H9 (cell line): ENCODE results near the gene CPNE7. TPM values are rescaled to one million over a fixed set of nuclear protein-coding genes. Genes with fewer than 3 reads are reported as not detected.

ENCODE experiments used
- DNase-seq: peaks from one replicate; pipeline ENCODE4 v3.0.0-alpha.2; 2017
- H2AFZ ChIP-seq: one replicate; pipeline ENCODE4 v1.6.1; 2013; ENCODE audit warnings: mild to moderate bottlenecking, low read length, control low read depth, moderate library complexity
- H2AK5ac ChIP-seq: 2 replicates; pipeline ENCODE4 v1.6.1; 2013; ENCODE audit warnings: low read length, control low read depth, mixed read lengths; ENCODE audit not compliant: insufficient read length
- H2BK120ac ChIP-seq: one replicate; pipeline ENCODE4 v1.6.1; 2013; ENCODE audit warnings: low read depth, mild to moderate bottlenecking, low read length, control low read depth, inconsistent platforms; ENCODE audit not compliant: poor library complexity, severe bottlenecking
- H2BK12ac ChIP-seq: 2 replicates; pipeline ENCODE4 v1.6.1; 2013; ENCODE audit warnings: low read length, control low read depth, mixed read lengths, low read depth; ENCODE audit not compliant: insufficient read length
- H2BK15ac ChIP-seq: 2 replicates; pipeline ENCODE4 v1.6.1; 2013; ENCODE audit warnings: low read depth, low read length, control low read depth
- H2BK20ac ChIP-seq: one replicate; pipeline ENCODE4 v1.6.1; 2013; ENCODE audit warnings: low read depth, mild to moderate bottlenecking, low read length, control low read depth, inconsistent platforms; ENCODE audit not compliant: poor library complexity, severe bottlenecking
- H2BK5ac ChIP-seq: 2 replicates; pipeline ENCODE4 v1.6.1; 2013; ENCODE audit warnings: low read length, control low read depth, mixed read lengths; ENCODE audit not compliant: insufficient read length
- H3K14ac ChIP-seq: 2 replicates; pipeline ENCODE4 v1.6.1; 2013; ENCODE audit warnings: low read length, control low read depth; ENCODE audit not compliant: insufficient read depth
- H3K18ac ChIP-seq: 2 replicates; pipeline ENCODE4 v1.6.1; 2013; ENCODE audit warnings: low read depth, mild to moderate bottlenecking, mixed read lengths, low read length, control low read depth; ENCODE audit not compliant: insufficient read length
- H3K23ac ChIP-seq: 2 replicates; pipeline ENCODE4 v1.6.1; 2013; ENCODE audit warnings: low read length, control low read depth, mixed read lengths, low read depth; ENCODE audit not compliant: insufficient read length
- H3K23me2 ChIP-seq: 2 replicates; pipeline ENCODE4 v1.6.1; 2013; ENCODE audit warnings: low read depth, mild to moderate bottlenecking, mixed read lengths, low read length, control low read depth; ENCODE audit not compliant: insufficient read length, poor library complexity, severe bottlenecking
- H3K27ac ChIP-seq: 2 replicates; pipeline ENCODE4 v1.5.1; 2013; ENCODE audit warnings: low read length, control low read depth, mixed read lengths, low read depth; ENCODE audit not compliant: insufficient read length
- H3K27me3 ChIP-seq: 2 replicates; pipeline ENCODE4 v1.6.1; 2013; ENCODE audit warnings: low read length, control low read depth, inconsistent platforms; ENCODE audit not compliant: insufficient read depth
- H3K4ac ChIP-seq: 2 replicates; pipeline ENCODE4 v1.6.1; 2013; ENCODE audit warnings: low read depth, mild to moderate bottlenecking, control low read depth, inconsistent platforms, low read length, moderate library complexity
- H3K4me1 ChIP-seq: 2 replicates; pipeline ENCODE4 v1.6.1; 2013; ENCODE audit warnings: low read length, control low read depth, inconsistent platforms; ENCODE audit not compliant: insufficient read depth
- H3K4me2 ChIP-seq: 2 replicates; pipeline ENCODE4 v1.6.1; 2013; ENCODE audit warnings: low read length, control low read depth, mixed read lengths; ENCODE audit not compliant: insufficient read length, insufficient read depth
- H3K56ac ChIP-seq: 2 replicates; pipeline ENCODE4 v1.6.1; 2013; ENCODE audit warnings: low read depth, mild to moderate bottlenecking, mixed read lengths, low read length, control low read depth; ENCODE audit not compliant: insufficient read length
- H3K79me1 ChIP-seq: 2 replicates; pipeline ENCODE4 v1.6.1; 2013; ENCODE audit warnings: low read depth, mild to moderate bottlenecking, moderate library complexity, low read length, control low read depth, inconsistent platforms; ENCODE audit not compliant: insufficient read depth, poor library complexity, severe bottlenecking
- H3K79me2 ChIP-seq: 2 replicates; pipeline ENCODE4 v1.6.1; 2013; ENCODE audit warnings: low read length, control low read depth, inconsistent platforms; ENCODE audit not compliant: insufficient read depth
- H3K9ac ChIP-seq: 2 replicates; pipeline ENCODE4 v1.6.1; 2013; ENCODE audit warnings: low read length, control low read depth, mixed read lengths; ENCODE audit not compliant: insufficient read length; ENCODE audit errors: extremely low read depth
- H3K9me3 ChIP-seq: one replicate; pipeline ENCODE4 v1.6.1; 2013; ENCODE audit warnings: low read depth, low read length, inconsistent platforms; ENCODE audit not compliant: control insufficient read depth
- H3T11ph ChIP-seq: one replicate; pipeline ENCODE4 v1.6.1; 2013; ENCODE audit warnings: mild to moderate bottlenecking, low read length, control low read depth, inconsistent platforms
- H4K20me1 ChIP-seq: one replicate; pipeline ENCODE4 v1.6.1; 2013; ENCODE audit not compliant: control insufficient read depth, insufficient read length, insufficient read depth
- H4K5ac ChIP-seq: 2 replicates; pipeline ENCODE4 v1.6.1; 2013; ENCODE audit warnings: low read depth, mild to moderate bottlenecking, mixed read lengths, low read length, control low read depth; ENCODE audit not compliant: insufficient read length
- H4K8ac ChIP-seq: replicated peaks from 2 replicates; pipeline ENCODE4 v1.6.1; 2013; ENCODE audit warnings: low read length, control low read depth, mixed read lengths, low read depth; ENCODE audit not compliant: insufficient read length
- H4K91ac ChIP-seq: 2 replicates; pipeline ENCODE4 v1.6.1; 2013; ENCODE audit warnings: low read depth, mild to moderate bottlenecking, moderate library complexity, mixed read lengths, low read length, control low read depth; ENCODE audit not compliant: insufficient read length
- H3K27ac Mint-ChIP-seq, 3 experiments: 2 replicates in 2 of 3; 3 replicates in 1 of 3; pipeline ENCODE4 v1.8.0; 2020 to 2021; ENCODE audit warnings: mixed read lengths in 3 of 3, mild to moderate bottlenecking in 1 of 3, moderate library complexity in 1 of 3
- H3K27me3 Mint-ChIP-seq: 2 replicates; pipeline ENCODE4 v1.8.0; 2021; ENCODE audit warnings: low read depth, mild to moderate bottlenecking, moderate library complexity, mixed read lengths
- H3K36me3 Mint-ChIP-seq, 3 experiments: 2 replicates in 2 of 3; 3 replicates in 1 of 3; pipeline ENCODE4 v1.8.0; 2020 to 2021; ENCODE audit warnings: low read depth in 3 of 3, mixed read lengths in 3 of 3; ENCODE audit not compliant: insufficient read depth in 1 of 3
- H3K4me1 Mint-ChIP-seq, 2 experiments: 2 replicates each; pipeline ENCODE4 v1.8.0; 2020; ENCODE audit warnings: mixed read lengths in 2 of 2
- H3K4me3 Mint-ChIP-seq, 2 experiments: 2 replicates in 1 of 2; 3 replicates in 1 of 2; pipeline ENCODE4 v1.8.0; 2020 to 2021; ENCODE audit warnings: mild to moderate bottlenecking in 2 of 2, mixed read lengths in 2 of 2, moderate library complexity in 1 of 2
- H3K9me3 Mint-ChIP-seq, 2 experiments: 2 replicates in 1 of 2; 3 replicates in 1 of 2; pipeline ENCODE4 v1.8.0; 2020; ENCODE audit warnings: mild to moderate bottlenecking in 2 of 2, mixed read lengths in 2 of 2, moderate library complexity in 1 of 2
- CTCF ChIP-seq: fragments of 200-600 bp; sonication (generic); conservative IDR thresholded peaks from 3 replicates; pipeline ENCODE4 v1.8.0; 2021; ENCODE audit warnings: antibody characterized with exemption, mild to moderate bottlenecking
- WGBS: extraction: QIAGEN DNeasy Blood & Tissue Kit; methylation state at CpG from one replicate; pipeline ENCODE4 v1.1.7; 2013; ENCODE audit warnings: missing lambda C conversion rate, low lambda C conversion rate, mixed read lengths; ENCODE audit not compliant: insufficient read length; ENCODE audit errors: extremely low coverage; 5-methylcytosine and 5-hydroxymethylcytosine counted together
- total RNA-seq: library from RNA; stranded (reverse); gene quantifications from 2 replicates; pipeline ENCODE4 v1.2.1, GENCODE V29; 2021

The CPNE7 gene
- total RNA-seq, 1 experiment from 2014 or later, result 23.4 TPM

- H3K4ac ChIP-seq, result no peak overlapping the region
- WGBS, result no CpG with 5 or more reads among the region's 19 CpGs
- H4K8ac ChIP-seq, result no peak overlapping the region
- H4K5ac ChIP-seq, result no peak overlapping the region
- Mint-ChIP-seq H3K4me3 (no peak overlapping the region), H3K27me3 (no peaks in the 10 kb centered on the region), H3K9me3 (no peaks in the 10 kb centered on the region; a peak in 1 of 5 replicates), H3K27ac (no peak overlapping the region), H3K36me3 (peaks cover 19 to 77% (median 74%) of the 10 kb centered on the region in 3 experiments; a peak in 5 of 7 replicates), H3K4me1 (no peaks in the 10 kb centered on the region)
- H3K27me3 ChIP-seq, result no peaks in the 10 kb centered on the region
- H3K23ac ChIP-seq, result no peak overlapping the region
- no peak for TF ChIP-seq CTCF
- no peak overlapping the region for H2BK120ac ChIP-seq
- no peak overlapping the region for H2BK12ac ChIP-seq
- H3K79me1 ChIP-seq, result no peaks in the 10 kb centered on the region
- H3K4me1 ChIP-seq, result no peaks in the 10 kb centered on the region
- no peak overlapping the region for H2BK20ac ChIP-seq
- H3K18ac ChIP-seq, result no peak overlapping the region
- no peak overlapping the region for H3K4me2 ChIP-seq
- DNase-seq, result no peak
- H2AFZ ChIP-seq, result no peak overlapping the region
- H3K27ac ChIP-seq, result no peak overlapping the region
- no peak overlapping the region for H4K91ac ChIP-seq
- no peak overlapping the region for H3K9ac ChIP-seq
- no peak overlapping the region for H3K14ac ChIP-seq
- no peaks in the 10 kb centered on the region for H3K9me3 ChIP-seq
- H3K23me2 ChIP-seq, result no peaks in the 10 kb centered on the region
- H2AK5ac ChIP-seq, result no peak overlapping the region
- no peak overlapping the region for H2BK5ac ChIP-seq
- H3K79me2 ChIP-seq, result no peaks in the 10 kb centered on the region
- no peak overlapping the region for H3T11ph ChIP-seq
- no peaks in the 10 kb centered on the region for H4K20me1 ChIP-seq
- H3K56ac ChIP-seq, result no peak overlapping the region
- H2BK15ac ChIP-seq, result no peak overlapping the region
Measured at GRCh38 chr16:89546781-89547180, 28.8 kb upstream of the CPNE7 start.
